GM12878 (cell line): ENCODE measurements around the gene GPR141. TPM values are rescaled to one million over a fixed set of nuclear protein-coding genes. Genes with fewer than 3 reads are reported as not detected.

ENCODE experiments used
- ASH2L ChIP-seq: fragments of 300-600, 200-600 bp; sonication (generic); IDR thresholded peaks from 2 replicates; pipeline ENCODE4 v1.6.1; 2017; ENCODE audit warnings: low read depth, mild to moderate bottlenecking, borderline replicate concordance
- BACH1 ChIP-seq: fragments of 450-650 bp; IDR thresholded peaks from 2 replicates; pipeline ENCODE4 v1.6.1; 2017; ENCODE audit warnings: mild to moderate bottlenecking, borderline replicate concordance
- BCL11A ChIP-seq: IDR thresholded peaks from 2 replicates; pipeline ENCODE4 v1.6.1; 2011; ENCODE audit warnings: low read depth, low read length
- BCLAF1 ChIP-seq: fragments of 450-650 bp; IDR thresholded peaks from 2 replicates; pipeline ENCODE4 v1.6.1; 2017; ENCODE audit warnings: antibody characterized with exemption, mild to moderate bottlenecking, moderate library complexity
- BRCA1 ChIP-seq: IDR thresholded peaks from 2 replicates; pipeline ENCODE4 v1.6.1; 2011; ENCODE audit warnings: low read depth, low read length, improper control_type of control experiment
- CREM ChIP-seq: IDR thresholded peaks from 2 replicates; pipeline ENCODE4 v1.6.1; 2014; ENCODE audit warnings: antibody characterized with exemption, low read depth
- CTCF ChIP-seq, 3 experiments: IDR thresholded peaks in 2 of 3; conservative IDR thresholded peaks in 1 of 3; 2 replicates each; pipeline ENCODE4 v1.5.1; 2011; ENCODE audit warnings: low read depth in 3 of 3, low read length in 3 of 3, mild to moderate bottlenecking in 3 of 3, control low read depth in 2 of 3, moderate library complexity in 2 of 3, inconsistent platforms in 1 of 3, mixed read lengths in 1 of 3; ENCODE audit not compliant: control insufficient read depth in 2 of 3, insufficient read depth in 1 of 3; ENCODE audit errors: extremely low read depth in 1 of 3
- EED ChIP-seq: sonication (generic); IDR thresholded peaks from 2 replicates; pipeline ENCODE4 v1.6.1; 2016; ENCODE audit warnings: antibody characterized with exemption, low read depth
- EZH2 ChIP-seq: IDR thresholded peaks from 2 replicates; pipeline ENCODE4 v1.6.1; 2012; ENCODE audit warnings: low read depth, mild to moderate bottlenecking, control low read depth, inconsistent platforms, low read length, borderline replicate concordance; ENCODE audit not compliant: control insufficient read depth
- FOS ChIP-seq: IDR thresholded peaks from 3 replicates; pipeline ENCODE4 v1.6.1; 2011; ENCODE audit warnings: borderline replicate concordance; ENCODE audit not compliant: insufficient read length; ENCODE audit errors: extremely low read depth
- FOXK2 ChIP-seq: fragments of 450-650 bp; IDR thresholded peaks from 2 replicates; pipeline ENCODE4 v1.6.1; 2017; ENCODE audit warnings: mild to moderate bottlenecking, moderate library complexity
- GABPA ChIP-seq: IDR thresholded peaks from 2 replicates; pipeline ENCODE4 v1.6.1; 2014; ENCODE audit warnings: antibody characterized with exemption, low read depth, mild to moderate bottlenecking, inconsistent platforms
- JUNB ChIP-seq: IDR thresholded peaks from 2 replicates; pipeline ENCODE4 v1.6.1; 2016; ENCODE audit warnings: antibody characterized with exemption, mild to moderate bottlenecking
- LARP7 ChIP-seq: fragments of 450-650 bp; IDR thresholded peaks from 2 replicates; pipeline ENCODE4 v1.6.1; 2017; ENCODE audit warnings: mild to moderate bottlenecking
- MTA3 ChIP-seq: IDR thresholded peaks from 2 replicates; pipeline ENCODE4 v1.6.1; 2012; ENCODE audit warnings: low read length, inconsistent platforms, borderline replicate concordance
- NFYA ChIP-seq: IDR thresholded peaks from 2 replicates; pipeline ENCODE4 v1.6.1; 2011; ENCODE audit warnings: low read depth, mild to moderate bottlenecking, low read length, improper control_type of control experiment, borderline replicate concordance
- NR2C2 ChIP-seq: IDR thresholded peaks from 2 replicates; pipeline ENCODE4 v1.6.1; 2011; ENCODE audit warnings: borderline replicate concordance, low read depth; ENCODE audit not compliant: control insufficient read depth, insufficient read length
- NR2F1 ChIP-seq: fragments of 450-650 bp; conservative IDR thresholded peaks from 2 replicates; pipeline ENCODE4 v1.6.1; 2017; ENCODE audit warnings: mild to moderate bottlenecking
- PKNOX1 ChIP-seq: fragments of 450-650 bp; IDR thresholded peaks from 2 replicates; pipeline ENCODE4 v1.6.1; 2016; ENCODE audit warnings: mild to moderate bottlenecking
- PML ChIP-seq: IDR thresholded peaks from 2 replicates; pipeline ENCODE4 v1.6.1; 2012; ENCODE audit warnings: low read length, inconsistent platforms
- POLR2AphosphoS2 ChIP-seq: IDR thresholded peaks from 2 replicates; pipeline ENCODE4 v1.6.1; 2011; ENCODE audit warnings: low read depth, mild to moderate bottlenecking, low read length, improper control_type of control experiment, moderate library complexity
- POU2F2 ChIP-seq: IDR thresholded peaks from 3 replicates; pipeline ENCODE4 v1.6.1; 2011; ENCODE audit warnings: low read depth, mild to moderate bottlenecking, low read length, borderline replicate concordance
- RCOR1 ChIP-seq: conservative IDR thresholded peaks from 2 replicates; pipeline ENCODE4 v1.6.1; 2012; ENCODE audit warnings: low read depth, low read length, improper control_type of control experiment
- RFX5 ChIP-seq: IDR thresholded peaks from 2 replicates; pipeline ENCODE4 v1.6.1; 2011; ENCODE audit warnings: low read depth, low read length, improper control_type of control experiment
- SIN3A ChIP-seq: IDR thresholded peaks from 2 replicates; pipeline ENCODE4 v1.6.1; 2012; ENCODE audit warnings: low read depth, low read length, improper control_type of control experiment
- SRF ChIP-seq, 2 experiments: IDR thresholded peaks; 2 replicates each; pipeline ENCODE4 v1.6.1; 2011; ENCODE audit warnings: low read depth in 2 of 2, low read length in 2 of 2, mild to moderate bottlenecking in 1 of 2, moderate library complexity in 1 of 2
- TCF12 ChIP-seq: IDR thresholded peaks from 2 replicates; pipeline ENCODE4 v1.6.1; 2011; ENCODE audit warnings: low read depth, mild to moderate bottlenecking, low read length
- ZBED1 ChIP-seq: IDR thresholded peaks from 2 replicates; pipeline ENCODE4 v1.6.1; 2016; ENCODE audit warnings: borderline replicate concordance
- ZNF207 ChIP-seq: fragments of 450-650 bp; IDR thresholded peaks from 2 replicates; pipeline ENCODE4 v1.6.1; 2014; ENCODE audit warnings: antibody characterized with exemption, mild to moderate bottlenecking, borderline replicate concordance
- polyA plus RNA-seq, 11 experiments: library from polyadenylated mRNA; depleted of rRNA in 4 of 11; unstranded in 6 of 11; stranded (reverse) in 5 of 11; fragments of >200 nt; fragmentation: Nextera tagmentation in 4 of 11; fragmentation: Illumina TruSeq in 1 of 11; extraction: Ambion mirVana in 4 of 11; extraction: Trizol in 1 of 11; gene quantifications; 1 replicate in 1 of 11; 2 replicates in 10 of 11; pipeline versions ENCODE4 v1.2.1 to v1.2.3, GENCODE V29; 2011 to 2016; ENCODE audit warnings: inconsistent platforms in 2 of 11, missing spikeins in 2 of 11, low read depth in 1 of 11
- total RNA-seq, 4 experiments: library from RNA; depleted of rRNA in 3 of 4; stranded (reverse); fragments of >200 nt in 3 of 4; fragmentation: Illumina TruSeq in 1 of 4; extraction: Trizol in 1 of 4; gene quantifications; 2 replicates each; pipeline versions ENCODE4 v1.2.1 to v1.2.3, GENCODE V29; 2013 to 2021

Gene GPR141
- total and polyA plus RNA-seq, 10 of the 15 experiments (the other 5 are each of a cell fraction or from before 2014, with no cell fraction given), result 0.56 to 3.9 (median 1.2) TPM

- TF ChIP-seq CTCF (IDR thresholded peaks at IDR 0.05 in 2 of 3, conservative IDR thresholded peaks at IDR 0.05 in 1 of 3; ENCODE audit: control insufficient read depth in 2 of 3, extremely low read depth in 1 of 3, insufficient read depth in 1 of 3, low read depth in 3 of 3, low read length in 3 of 3) (no peak), SIN3A (no peak), POU2F2 (0 out of 3 replicates have a peak, but pooled peaks have one; percentile 10), BACH1 (no peak), BCLAF1 (no peak), TCF12 (0 out of 2 replicates have a peak, but pooled peaks have one; percentile 9), RFX5 (no peak), BRCA1 (no peak), EZH2 (no peak), FOXK2 (no peak), POLR2AphosphoS2 (no peak), SRF (IDR thresholded peaks at IDR 0.05; ENCODE audit: low read depth in 2 of 2, low read length in 2 of 2) (no peak), FOS (no peak), LARP7 (no peak), CREM (peak; percentile 28; the same call in 1 of the 2 replicates), PKNOX1 (no peak), NR2C2 (no peak), RCOR1 (no peak), GABPA (no peak), ZNF207 (no peak), EED (peak; percentile 86), NR2F1 (no peak), MTA3 (0 out of 2 replicates have a peak, but pooled peaks have one; percentile 51), ASH2L (no peak), NFYA (no peak), PML (no peak), ZBED1 (no peak), JUNB (peak; percentile 61), BCL11A (peak; percentile 74)
These were observed 100.4 kb downstream of the GPR141 start (continued) for GRCh38 chr7:37784015-37784414.
